KMS-11 (cell line): Measurements from ENCODE around the gene OR7G2.
"Not testable (repeated sequence)": the region's sequence is repeated elsewhere in the genome, so short reads cannot be mapped to it uniquely, and the experiment has no call there.

ENCODE experiments used
- H2AFZ ChIP-seq: fragments of 200-600 bp; sonication (generic); 2 replicates; pipeline ENCODE4 v1.6.1; 2016; ENCODE audit warnings: antibody characterized with exemption, mixed run types, low read depth
- H3K27ac ChIP-seq: fragments of 200-600 bp; sonication (generic); 2 replicates; pipeline ENCODE4 v1.6.1; 2016; ENCODE audit warnings: mild to moderate bottlenecking, mixed run types
- H3K27me3 ChIP-seq: fragments of 200-600 bp; sonication (generic); 2 replicates; pipeline ENCODE4 v1.6.1; 2017; ENCODE audit warnings: mild to moderate bottlenecking, low read depth, mixed run types, moderate library complexity; ENCODE audit not compliant: insufficient read depth
- H3K36me3 ChIP-seq: fragments of 200-600 bp; sonication (generic); 2 replicates; pipeline ENCODE4 v1.6.1; 2017; ENCODE audit warnings: mild to moderate bottlenecking, mixed run types; ENCODE audit not compliant: insufficient read depth
- H3K4me1 ChIP-seq: fragments of 200-600 bp; sonication (generic); 2 replicates; pipeline ENCODE4 v1.6.1; 2016; ENCODE audit warnings: mild to moderate bottlenecking, low read depth, mixed run types; ENCODE audit not compliant: poor library complexity, severe bottlenecking
- H3K4me2 ChIP-seq: fragments of 200-600 bp; sonication (generic); 2 replicates; pipeline ENCODE4 v1.7.0; 2016; ENCODE audit warnings: mild to moderate bottlenecking, mixed run types
- H3K4me3 ChIP-seq: fragments of 200-600 bp; sonication (generic); IDR thresholded peaks from 2 replicates; pipeline ENCODE4 v1.6.1; 2017; ENCODE audit warnings: low read depth, low read length, mixed read lengths; ENCODE audit not compliant: insufficient read depth
- H3K79me2 ChIP-seq: fragments of 200-600 bp; sonication (generic); 2 replicates; pipeline ENCODE4 v1.6.1; 2016; ENCODE audit warnings: low read depth, mixed run types; ENCODE audit not compliant: insufficient read depth
- H3K9ac ChIP-seq: fragments of 200-600 bp; sonication (generic); 2 replicates; pipeline ENCODE4 v1.6.1; 2016; ENCODE audit warnings: mild to moderate bottlenecking, mixed run types
- H4K20me1 ChIP-seq: fragments of 200-600 bp; sonication (generic); 2 replicates; pipeline ENCODE4 v1.6.1; 2016; ENCODE audit warnings: mild to moderate bottlenecking, mixed run types; ENCODE audit not compliant: insufficient read depth
- TF ChIP-seq, protein P1 (sequence below): fragments of 200-600 bp; sonication (generic); conservative IDR thresholded peaks from 2 replicates; pipeline ENCODE4 v1.6.1; 2017; ENCODE audit warnings: low read depth, mild to moderate bottlenecking, antibody characterized with exemption, low read length, moderate library complexity, mixed read lengths

OR7G2 gene

GRCh38 chr19:9054765-9055164 lies 52.5 kb downstream of the OR7G2 start:
- TF ChIP-seq, protein P1, sequence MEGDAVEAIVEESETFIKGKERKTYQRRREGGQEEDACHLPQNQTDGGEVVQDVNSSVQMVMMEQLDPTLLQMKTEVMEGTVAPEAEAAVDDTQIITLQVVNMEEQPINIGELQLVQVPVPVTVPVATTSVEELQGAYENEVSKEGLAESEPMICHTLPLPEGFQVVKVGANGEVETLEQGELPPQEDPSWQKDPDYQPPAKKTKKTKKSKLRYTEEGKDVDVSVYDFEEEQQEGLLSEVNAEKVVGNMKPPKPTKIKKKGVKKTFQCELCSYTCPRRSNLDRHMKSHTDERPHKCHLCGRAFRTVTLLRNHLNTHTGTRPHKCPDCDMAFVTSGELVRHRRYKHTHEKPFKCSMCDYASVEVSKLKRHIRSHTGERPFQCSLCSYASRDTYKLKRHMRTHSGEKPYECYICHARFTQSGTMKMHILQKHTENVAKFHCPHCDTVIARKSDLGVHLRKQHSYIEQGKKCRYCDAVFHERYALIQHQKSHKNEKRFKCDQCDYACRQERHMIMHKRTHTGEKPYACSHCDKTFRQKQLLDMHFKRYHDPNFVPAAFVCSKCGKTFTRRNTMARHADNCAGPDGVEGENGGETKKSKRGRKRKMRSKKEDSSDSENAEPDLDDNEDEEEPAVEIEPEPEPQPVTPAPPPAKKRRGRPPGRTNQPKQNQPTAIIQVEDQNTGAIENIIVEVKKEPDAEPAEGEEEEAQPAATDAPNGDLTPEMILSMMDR: no peak
- Histone ChIP-seq H3K27me3 (peaks cover 6% of the 10 kb centered on the region; the same call in 1 of the 2 replicates), H3K4me2 (no peak overlapping the region), H3K36me3 (no peaks in the 10 kb centered on the region), H3K4me1 (no peaks in the 10 kb centered on the region), H3K4me3 (no peak overlapping the region), H4K20me1 (no peaks in the 10 kb centered on the region), H3K9ac (no peak overlapping the region), H3K27ac (no peak overlapping the region), H3K79me2 (no peaks in the 10 kb centered on the region), H2AFZ (no peak overlapping the region)

GRCh38 chr19:9054207-9054606 lies 53.1 kb downstream of the OR7G2 start:
- Histone ChIP-seq H3K27me3 (peaks cover 6% of the 10 kb centered on the region; the same call in 1 of the 2 replicates), H3K4me2 (no peak overlapping the region), H3K4me3 (no peak overlapping the region), H3K79me2 (no peaks in the 10 kb centered on the region), H3K9ac (no peak overlapping the region), H3K36me3 (no peaks in the 10 kb centered on the region), H2AFZ (no peak overlapping the region), H4K20me1 (no peaks in the 10 kb centered on the region), H3K27ac (no peak overlapping the region), H3K4me1 (no peaks in the 10 kb centered on the region)
- TF ChIP-seq, protein P1: no peak

GRCh38 chr19:9053674-9054073 lies 53.6 kb downstream of the OR7G2 start:
- H3K27me3 ChIP-seq, H3K79me2 ChIP-seq, H3K36me3 ChIP-seq, H3K9ac ChIP-seq, H3K4me2 ChIP-seq, H4K20me1 ChIP-seq, H3K4me1 ChIP-seq, H2AFZ ChIP-seq, H3K4me3 ChIP-seq, H3K27ac ChIP-seq: not testable (repeated sequence)

GRCh38 chr19:9052894-9053293 lies 54.4 kb downstream of the OR7G2 start:
- Histone ChIP-seq H3K4me3 (no peak overlapping the region), H3K4me1 (no peaks in the 10 kb centered on the region), H2AFZ (no peak overlapping the region), H3K27me3 (peaks cover 6% of the 10 kb centered on the region; the same call in 1 of the 2 replicates), H3K36me3 (no peaks in the 10 kb centered on the region), H4K20me1 (no peaks in the 10 kb centered on the region), H3K79me2 (no peaks in the 10 kb centered on the region), H3K4me2 (no peak overlapping the region), H3K9ac (no peak overlapping the region), H3K27ac (no peak overlapping the region)
- TF ChIP-seq, protein P1: no peak
